Astrocyte of the cerebellum (primary cell): ENCODE results near the gene C19orf85.

Source experiments
- DNase-seq: peaks from one replicate; pipeline ENCODE4 v3.0.0-alpha.2; 2011; ENCODE audit warnings: low read depth
- H3K4me3 ChIP-seq: 2 replicates; pipeline ENCODE4 v1.5.1; 2011; ENCODE audit warnings: mild to moderate bottlenecking, low read depth, low read length, moderate library complexity
- in situ Hi-C: cut with HindIII; loops from 2 replicates; pipeline ENCODE4 v1.10.0; 2017; ENCODE audit warnings: low sequenced_read_pairs
- TF ChIP-seq, protein P1 (sequence below): IDR thresholded peaks from 2 replicates; pipeline ENCODE4 v1.5.1; 2012; ENCODE audit warnings: low read length, low read depth, moderate library complexity, mild to moderate bottlenecking; ENCODE audit errors: missing control alignments

The C19orf85 gene

DNA sequence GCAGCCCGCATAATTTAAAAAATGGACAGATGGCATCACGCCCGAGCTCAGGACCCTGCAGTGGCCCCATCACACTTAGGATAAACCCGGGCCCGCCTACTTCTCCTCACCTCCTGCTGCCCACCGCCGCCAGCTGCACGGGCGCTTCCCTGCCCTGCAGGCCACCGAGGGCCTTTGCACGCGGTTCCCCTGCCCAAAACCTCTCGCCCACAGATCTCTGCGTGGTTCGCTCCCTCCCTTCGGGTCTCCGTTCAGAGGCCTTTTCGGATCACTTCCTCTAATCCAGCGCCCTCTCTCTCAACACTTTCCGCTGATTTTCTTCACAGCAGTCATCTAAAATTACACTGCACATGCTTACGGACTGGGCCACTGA is 23.2 kb downstream of the C19orf85 start:
- H3K4me3 ChIP-seq, result no peak overlapping the region
- no peak for DNase-seq
- in situ Hi-C loops, result no loop called here
- TF ChIP-seq, protein P1, sequence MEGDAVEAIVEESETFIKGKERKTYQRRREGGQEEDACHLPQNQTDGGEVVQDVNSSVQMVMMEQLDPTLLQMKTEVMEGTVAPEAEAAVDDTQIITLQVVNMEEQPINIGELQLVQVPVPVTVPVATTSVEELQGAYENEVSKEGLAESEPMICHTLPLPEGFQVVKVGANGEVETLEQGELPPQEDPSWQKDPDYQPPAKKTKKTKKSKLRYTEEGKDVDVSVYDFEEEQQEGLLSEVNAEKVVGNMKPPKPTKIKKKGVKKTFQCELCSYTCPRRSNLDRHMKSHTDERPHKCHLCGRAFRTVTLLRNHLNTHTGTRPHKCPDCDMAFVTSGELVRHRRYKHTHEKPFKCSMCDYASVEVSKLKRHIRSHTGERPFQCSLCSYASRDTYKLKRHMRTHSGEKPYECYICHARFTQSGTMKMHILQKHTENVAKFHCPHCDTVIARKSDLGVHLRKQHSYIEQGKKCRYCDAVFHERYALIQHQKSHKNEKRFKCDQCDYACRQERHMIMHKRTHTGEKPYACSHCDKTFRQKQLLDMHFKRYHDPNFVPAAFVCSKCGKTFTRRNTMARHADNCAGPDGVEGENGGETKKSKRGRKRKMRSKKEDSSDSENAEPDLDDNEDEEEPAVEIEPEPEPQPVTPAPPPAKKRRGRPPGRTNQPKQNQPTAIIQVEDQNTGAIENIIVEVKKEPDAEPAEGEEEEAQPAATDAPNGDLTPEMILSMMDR, result no peak

- in situ Hi-C loops, result no loop called here
- TF ChIP-seq, protein P1, result no peak
- no peak overlapping the region for H3K4me3 ChIP-seq
- DNase-seq, result no peak
Observed at GRCh38 chr19:55440411-55441105, 24.0 kb downstream of the C19orf85 start.

DNA sequence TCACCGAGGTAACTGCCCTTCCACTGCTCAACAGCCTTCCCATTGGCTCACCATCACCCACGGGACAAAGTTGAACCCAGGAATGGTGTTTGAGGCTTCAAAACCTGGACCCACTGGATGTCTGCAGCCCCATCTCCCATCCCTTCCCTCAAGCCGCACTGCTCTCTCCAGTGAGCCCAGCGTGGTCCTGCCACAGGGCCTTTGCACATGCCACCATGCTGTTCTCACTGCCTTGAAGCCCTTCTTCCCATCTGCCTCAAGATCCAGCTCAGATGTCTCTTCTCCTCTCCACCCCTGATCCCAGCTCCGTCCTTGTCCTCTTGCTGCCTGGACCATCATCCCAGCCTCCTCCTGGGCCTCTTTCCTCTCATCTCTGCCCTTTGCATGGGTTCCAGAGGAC is 25.5 kb downstream of the C19orf85 start:
- DNase-seq, result no peak
- in situ Hi-C loops, result no loop called here
- no peak overlapping the region for H3K4me3 ChIP-seq
- TF ChIP-seq, protein P1, result no peak

DNA sequence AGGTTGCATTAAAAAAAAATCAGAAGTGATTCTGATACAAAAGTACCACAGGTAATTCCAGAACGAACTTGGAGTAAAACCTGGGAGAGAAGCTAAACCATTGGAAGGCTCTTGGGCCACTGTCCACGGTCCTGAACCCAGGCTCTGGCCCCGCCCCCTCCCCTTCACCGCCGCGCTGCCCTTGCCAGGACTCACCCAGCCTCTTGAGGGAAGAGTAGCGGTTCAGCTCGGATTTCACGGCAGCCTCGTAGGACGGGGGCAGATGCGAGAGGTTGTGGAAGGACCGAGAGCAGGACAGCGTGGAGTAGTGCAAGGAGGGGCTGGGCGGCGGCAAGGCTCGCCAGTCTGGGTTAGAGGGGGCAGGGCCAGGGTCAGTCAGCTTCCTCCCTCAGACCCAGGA is 27.1 kb downstream of the C19orf85 start:
- no peak overlapping the region for H3K4me3 ChIP-seq
- DNase-seq, result no peak
- in situ Hi-C loops, result no loop called here
- TF ChIP-seq, protein P1, result no peak

DNA sequence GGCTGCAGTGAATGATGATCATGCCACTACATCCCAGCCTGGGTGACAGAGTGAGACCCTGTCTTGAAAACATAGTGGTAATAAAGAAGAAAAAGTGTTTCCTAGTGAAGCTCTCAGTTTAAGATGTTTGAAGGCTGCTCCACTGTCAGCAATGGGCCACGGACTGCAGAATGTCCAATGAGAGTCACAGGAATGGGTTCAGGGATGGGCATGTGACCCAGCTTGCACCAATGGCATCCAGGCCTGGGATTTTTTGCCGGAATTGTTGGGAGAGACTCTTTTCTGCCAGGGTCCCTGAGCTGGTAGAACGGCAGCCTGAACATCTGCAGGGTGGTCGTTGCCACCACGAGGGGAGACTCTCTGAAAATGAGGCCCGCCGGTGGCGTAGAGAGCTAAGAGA is 27.7 kb downstream of the C19orf85 start:
- TF ChIP-seq, protein P1, result no peak
- in situ Hi-C loops, result no loop called here
- DNase-seq, result no peak
- H3K4me3 ChIP-seq, result no peak overlapping the region

DNA sequence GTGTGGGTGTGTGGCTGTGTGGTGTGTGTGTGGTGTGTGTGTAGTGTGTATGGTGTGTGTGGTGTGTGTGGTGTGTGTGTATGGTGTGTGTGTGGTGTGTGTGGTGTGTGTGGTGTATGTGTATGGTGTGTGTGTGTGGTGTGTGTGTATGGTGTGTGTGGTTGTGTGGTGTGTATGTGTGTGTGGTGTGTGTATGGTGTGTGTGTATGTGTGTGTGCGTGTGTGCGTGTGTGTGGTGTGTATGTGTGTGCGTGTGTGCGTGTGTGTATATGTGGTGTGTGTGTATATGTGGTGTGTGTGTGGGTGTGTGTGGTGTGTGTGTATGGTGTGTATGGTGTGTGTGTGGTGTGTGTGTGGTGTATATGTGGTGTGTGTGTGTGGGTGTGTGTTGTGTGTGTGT is 29.5 kb downstream of the C19orf85 start:
- no peak for DNase-seq
- H3K4me3 ChIP-seq, result no peak overlapping the region
- TF ChIP-seq, protein P1, result no peak
- in situ Hi-C loops, result no loop called here
